Measurements from ENCODE around the gene RTEL1.
A peak's percentile ranks its signal among the peaks of the same experiment; 100 is the strongest.

Gene RTEL1

DNA sequence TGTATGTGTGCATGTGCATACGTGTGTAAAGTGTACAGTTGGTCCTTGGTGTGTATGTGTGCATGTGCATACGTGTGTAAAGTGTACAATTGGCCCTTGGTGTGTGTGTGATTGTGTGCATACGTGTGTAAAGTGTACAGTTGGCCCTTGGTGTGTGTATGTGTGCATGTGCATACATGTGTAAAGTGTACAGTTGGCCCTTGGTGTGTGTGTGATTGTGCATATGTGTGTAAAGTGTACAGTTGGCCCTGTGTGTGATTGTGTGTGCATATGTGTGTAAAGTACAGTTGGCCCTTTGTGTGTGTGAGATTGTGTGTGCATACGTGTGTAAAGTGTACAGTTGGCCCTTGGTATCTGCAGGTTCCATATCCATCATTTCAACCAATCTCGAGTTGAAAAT, 73.3 kb downstream of the RTEL1 start:
- 0 out of 2 replicates have a peak, but pooled peaks have one; percentile 33 for TF ChIP-seq ZNF133 (tag by site-specific recombination; IDR thresholded peaks at IDR 0.05)
- no peak for TF ChIP-seq SP7 (tag by site-specific recombination; IDR thresholded peaks at IDR 0.05)
- TF ChIP-seq ZNF221 (tag by site-specific recombination; IDR thresholded peaks at IDR 0.05; ENCODE audit: borderline replicate concordance), result no peak
- no peak for TF ChIP-seq ZNF155 (tag by site-specific recombination; IDR thresholded peaks at IDR 0.05)
- TF ChIP-seq ZFP69B (tag by site-specific recombination; IDR thresholded peaks at IDR 0.05), result no peak
- TF ChIP-seq ZBTB1 (tag by site-specific recombination; IDR thresholded peaks at IDR 0.05), result no peak
- no peak for TF ChIP-seq ZFP3 (tag by site-specific recombination; IDR thresholded peaks at IDR 0.05; ENCODE audit: low read depth)
- TF ChIP-seq, protein P1, sequence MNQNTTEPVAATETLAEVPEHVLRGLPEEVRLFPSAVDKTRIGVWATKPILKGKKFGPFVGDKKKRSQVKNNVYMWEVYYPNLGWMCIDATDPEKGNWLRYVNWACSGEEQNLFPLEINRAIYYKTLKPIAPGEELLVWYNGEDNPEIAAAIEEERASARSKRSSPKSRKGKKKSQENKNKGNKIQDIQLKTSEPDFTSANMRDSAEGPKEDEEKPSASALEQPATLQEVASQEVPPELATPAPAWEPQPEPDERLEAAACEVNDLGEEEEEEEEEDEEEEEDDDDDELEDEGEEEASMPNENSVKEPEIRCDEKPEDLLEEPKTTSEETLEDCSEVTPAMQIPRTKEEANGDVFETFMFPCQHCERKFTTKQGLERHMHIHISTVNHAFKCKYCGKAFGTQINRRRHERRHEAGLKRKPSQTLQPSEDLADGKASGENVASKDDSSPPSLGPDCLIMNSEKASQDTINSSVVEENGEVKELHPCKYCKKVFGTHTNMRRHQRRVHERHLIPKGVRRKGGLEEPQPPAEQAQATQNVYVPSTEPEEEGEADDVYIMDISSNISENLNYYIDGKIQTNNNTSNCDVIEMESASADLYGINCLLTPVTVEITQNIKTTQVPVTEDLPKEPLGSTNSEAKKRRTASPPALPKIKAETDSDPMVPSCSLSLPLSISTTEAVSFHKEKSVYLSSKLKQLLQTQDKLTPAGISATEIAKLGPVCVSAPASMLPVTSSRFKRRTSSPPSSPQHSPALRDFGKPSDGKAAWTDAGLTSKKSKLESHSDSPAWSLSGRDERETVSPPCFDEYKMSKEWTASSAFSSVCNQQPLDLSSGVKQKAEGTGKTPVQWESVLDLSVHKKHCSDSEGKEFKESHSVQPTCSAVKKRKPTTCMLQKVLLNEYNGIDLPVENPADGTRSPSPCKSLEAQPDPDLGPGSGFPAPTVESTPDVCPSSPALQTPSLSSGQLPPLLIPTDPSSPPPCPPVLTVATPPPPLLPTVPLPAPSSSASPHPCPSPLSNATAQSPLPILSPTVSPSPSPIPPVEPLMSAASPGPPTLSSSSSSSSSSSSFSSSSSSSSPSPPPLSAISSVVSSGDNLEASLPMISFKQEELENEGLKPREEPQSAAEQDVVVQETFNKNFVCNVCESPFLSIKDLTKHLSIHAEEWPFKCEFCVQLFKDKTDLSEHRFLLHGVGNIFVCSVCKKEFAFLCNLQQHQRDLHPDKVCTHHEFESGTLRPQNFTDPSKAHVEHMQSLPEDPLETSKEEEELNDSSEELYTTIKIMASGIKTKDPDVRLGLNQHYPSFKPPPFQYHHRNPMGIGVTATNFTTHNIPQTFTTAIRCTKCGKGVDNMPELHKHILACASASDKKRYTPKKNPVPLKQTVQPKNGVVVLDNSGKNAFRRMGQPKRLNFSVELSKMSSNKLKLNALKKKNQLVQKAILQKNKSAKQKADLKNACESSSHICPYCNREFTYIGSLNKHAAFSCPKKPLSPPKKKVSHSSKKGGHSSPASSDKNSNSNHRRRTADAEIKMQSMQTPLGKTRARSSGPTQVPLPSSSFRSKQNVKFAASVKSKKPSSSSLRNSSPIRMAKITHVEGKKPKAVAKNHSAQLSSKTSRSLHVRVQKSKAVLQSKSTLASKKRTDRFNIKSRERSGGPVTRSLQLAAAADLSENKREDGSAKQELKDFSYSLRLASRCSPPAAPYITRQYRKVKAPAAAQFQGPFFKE (tag by site-specific recombination; IDR thresholded peaks at IDR 0.05; ENCODE audit: borderline replicate concordance), result no peak
- Histone ChIP-seq H3K4me1 (ENCODE audit: control insufficient read depth, insufficient read depth, low read length) (no peaks in the 10 kb centered on the region), H3K36me3 (ENCODE audit: control insufficient read depth in 2 of 2, insufficient read depth in 1 of 2, low read length in 2 of 2) (peaks cover 4 to 69% of the 10 kb centered on the region in 2 experiments; a peak in 2 of 3 replicates), H3K9me3 (ENCODE audit: control insufficient read depth, insufficient read depth, low read depth, low read length) (no peaks in the 10 kb centered on the region), H3K4me3 (ENCODE audit: low read depth, low read length) (no peak overlapping the region), H3K27ac (ENCODE audit: extremely low read depth, low read depth, low read length) (no peak overlapping the region)
- CTCF ChIA-PET, result no interaction called here
- POLR2A ChIA-PET, result no interaction called here

DNA sequence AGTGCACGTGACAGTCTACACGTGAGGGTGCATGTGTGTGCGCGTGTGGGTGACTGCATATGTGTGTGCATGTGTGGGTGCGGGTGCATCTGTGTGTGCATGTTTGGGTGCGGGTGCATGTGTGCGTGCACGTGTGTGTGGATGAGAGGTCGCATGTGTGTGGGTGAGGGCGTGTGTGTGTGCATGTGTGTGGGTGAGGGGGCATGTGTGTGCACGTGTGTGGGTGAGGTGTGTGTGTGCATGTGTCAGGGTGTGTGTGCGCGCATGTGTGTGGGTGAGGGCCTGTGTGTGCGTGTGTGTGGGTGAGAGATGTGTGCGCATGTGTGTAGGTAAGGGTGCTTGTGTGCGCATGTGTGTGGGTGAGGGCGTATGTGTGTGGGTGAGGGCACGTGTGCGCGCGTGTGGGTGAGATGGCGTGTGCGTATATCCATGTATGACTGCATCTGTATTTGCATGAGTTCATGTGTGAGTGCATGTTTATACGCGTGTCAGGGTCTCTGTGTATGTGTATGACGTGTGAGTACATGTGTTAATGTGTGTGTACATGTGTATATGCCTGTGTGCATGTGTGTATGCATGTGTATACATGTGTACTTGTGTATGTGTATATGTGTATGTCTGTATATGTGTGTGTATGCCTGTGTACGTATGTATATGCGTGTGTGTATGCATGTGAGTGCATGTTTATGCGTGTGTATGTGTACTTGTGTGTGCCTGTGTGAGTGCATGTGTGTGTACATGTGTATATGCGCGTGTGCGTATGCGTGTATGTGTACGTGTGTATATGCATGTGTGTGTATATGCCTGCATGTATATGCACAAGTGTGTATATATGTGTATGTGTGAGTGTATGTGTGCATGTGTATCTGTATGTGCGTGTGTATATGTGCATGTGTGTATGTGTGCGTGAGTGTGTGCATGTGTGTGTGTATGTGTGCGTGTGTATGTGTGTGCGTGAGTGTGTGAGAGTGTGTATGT, 74.3 kb downstream of the RTEL1 start:
- H3K4me3 ChIP-seq (ENCODE audit: low read depth, low read length), result no peak overlapping the region
- H3K27ac ChIP-seq (ENCODE audit: extremely low read depth, low read depth, low read length), result no peak overlapping the region
- H3K9me3 ChIP-seq (ENCODE audit: control insufficient read depth, insufficient read depth, low read depth, low read length), result no peaks in the 10 kb centered on the region
- H3K4me1 ChIP-seq (ENCODE audit: control insufficient read depth, insufficient read depth, low read length), result no peaks in the 10 kb centered on the region
- TF ChIP-seq, protein P2, sequence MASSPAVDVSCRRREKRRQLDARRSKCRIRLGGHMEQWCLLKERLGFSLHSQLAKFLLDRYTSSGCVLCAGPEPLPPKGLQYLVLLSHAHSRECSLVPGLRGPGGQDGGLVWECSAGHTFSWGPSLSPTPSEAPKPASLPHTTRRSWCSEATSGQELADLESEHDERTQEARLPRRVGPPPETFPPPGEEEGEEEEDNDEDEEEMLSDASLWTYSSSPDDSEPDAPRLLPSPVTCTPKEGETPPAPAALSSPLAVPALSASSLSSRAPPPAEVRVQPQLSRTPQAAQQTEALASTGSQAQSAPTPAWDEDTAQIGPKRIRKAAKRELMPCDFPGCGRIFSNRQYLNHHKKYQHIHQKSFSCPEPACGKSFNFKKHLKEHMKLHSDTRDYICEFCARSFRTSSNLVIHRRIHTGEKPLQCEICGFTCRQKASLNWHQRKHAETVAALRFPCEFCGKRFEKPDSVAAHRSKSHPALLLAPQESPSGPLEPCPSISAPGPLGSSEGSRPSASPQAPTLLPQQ (tag by site-specific recombination; IDR thresholded peaks at IDR 0.05), result no peak
- TF ChIP-seq ZNF239 (tag by site-specific recombination; IDR thresholded peaks at IDR 0.05) (no peak), EGR2 (tag by site-specific recombination; IDR thresholded peaks at IDR 0.05; ENCODE audit: low read depth) (peak; percentile 92), ZFHX2 (tag by site-specific recombination; conservative IDR thresholded peaks at IDR 0.05) (peak; percentile 91)
- TF ChIP-seq, protein P3, sequence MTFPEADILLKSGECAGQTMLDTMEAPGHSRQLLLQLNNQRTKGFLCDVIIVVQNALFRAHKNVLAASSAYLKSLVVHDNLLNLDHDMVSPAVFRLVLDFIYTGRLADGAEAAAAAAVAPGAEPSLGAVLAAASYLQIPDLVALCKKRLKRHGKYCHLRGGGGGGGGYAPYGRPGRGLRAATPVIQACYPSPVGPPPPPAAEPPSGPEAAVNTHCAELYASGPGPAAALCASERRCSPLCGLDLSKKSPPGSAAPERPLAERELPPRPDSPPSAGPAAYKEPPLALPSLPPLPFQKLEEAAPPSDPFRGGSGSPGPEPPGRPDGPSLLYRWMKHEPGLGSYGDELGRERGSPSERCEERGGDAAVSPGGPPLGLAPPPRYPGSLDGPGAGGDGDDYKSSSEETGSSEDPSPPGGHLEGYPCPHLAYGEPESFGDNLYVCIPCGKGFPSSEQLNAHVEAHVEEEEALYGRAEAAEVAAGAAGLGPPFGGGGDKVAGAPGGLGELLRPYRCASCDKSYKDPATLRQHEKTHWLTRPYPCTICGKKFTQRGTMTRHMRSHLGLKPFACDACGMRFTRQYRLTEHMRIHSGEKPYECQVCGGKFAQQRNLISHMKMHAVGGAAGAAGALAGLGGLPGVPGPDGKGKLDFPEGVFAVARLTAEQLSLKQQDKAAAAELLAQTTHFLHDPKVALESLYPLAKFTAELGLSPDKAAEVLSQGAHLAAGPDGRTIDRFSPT (tag by site-specific recombination; IDR thresholded peaks at IDR 0.05), result no peak
- TF ChIP-seq, protein P4, sequence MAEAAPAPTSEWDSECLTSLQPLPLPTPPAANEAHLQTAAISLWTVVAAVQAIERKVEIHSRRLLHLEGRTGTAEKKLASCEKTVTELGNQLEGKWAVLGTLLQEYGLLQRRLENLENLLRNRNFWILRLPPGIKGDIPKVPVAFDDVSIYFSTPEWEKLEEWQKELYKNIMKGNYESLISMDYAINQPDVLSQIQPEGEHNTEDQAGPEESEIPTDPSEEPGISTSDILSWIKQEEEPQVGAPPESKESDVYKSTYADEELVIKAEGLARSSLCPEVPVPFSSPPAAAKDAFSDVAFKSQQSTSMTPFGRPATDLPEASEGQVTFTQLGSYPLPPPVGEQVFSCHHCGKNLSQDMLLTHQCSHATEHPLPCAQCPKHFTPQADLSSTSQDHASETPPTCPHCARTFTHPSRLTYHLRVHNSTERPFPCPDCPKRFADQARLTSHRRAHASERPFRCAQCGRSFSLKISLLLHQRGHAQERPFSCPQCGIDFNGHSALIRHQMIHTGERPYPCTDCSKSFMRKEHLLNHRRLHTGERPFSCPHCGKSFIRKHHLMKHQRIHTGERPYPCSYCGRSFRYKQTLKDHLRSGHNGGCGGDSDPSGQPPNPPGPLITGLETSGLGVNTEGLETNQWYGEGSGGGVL (tag by site-specific recombination; IDR thresholded peaks at IDR 0.05), result no peak
- TF ChIP-seq, protein P5, sequence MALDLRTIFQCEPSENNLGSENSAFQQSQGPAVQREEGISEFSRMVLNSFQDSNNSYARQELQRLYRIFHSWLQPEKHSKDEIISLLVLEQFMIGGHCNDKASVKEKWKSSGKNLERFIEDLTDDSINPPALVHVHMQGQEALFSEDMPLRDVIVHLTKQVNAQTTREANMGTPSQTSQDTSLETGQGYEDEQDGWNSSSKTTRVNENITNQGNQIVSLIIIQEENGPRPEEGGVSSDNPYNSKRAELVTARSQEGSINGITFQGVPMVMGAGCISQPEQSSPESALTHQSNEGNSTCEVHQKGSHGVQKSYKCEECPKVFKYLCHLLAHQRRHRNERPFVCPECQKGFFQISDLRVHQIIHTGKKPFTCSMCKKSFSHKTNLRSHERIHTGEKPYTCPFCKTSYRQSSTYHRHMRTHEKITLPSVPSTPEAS (tag by site-specific recombination; IDR thresholded peaks at IDR 0.05), result peak; percentile 89; the same call in 1 of the 2 replicates
- ChIA-PET CTCF (no interaction called here), POLR2A (no interaction called here)
- peaks cover 0 to 72% of the 10 kb centered on the region in 2 experiments; a peak in 2 of 3 replicates for H3K36me3 ChIP-seq (ENCODE audit: control insufficient read depth in 2 of 2, insufficient read depth in 1 of 2, low read length in 2 of 2)

Data from HEK293 (cell line).